Measurements from ENCODE around the gene MAEA.

MAEA gene

GRCh38 chr4:1368421-1369090, 78.9 kb downstream of the MAEA start:
- Histone ChIP-seq H3K9me3 (ENCODE audit: low read length) (no peaks in the 10 kb centered on the region), H3K9ac (ENCODE audit: low read length) (no peak overlapping the region), H3K4me1 (ENCODE audit: insufficient read depth, low read length, severe bottlenecking) (no peaks in the 10 kb centered on the region), H3K36me3 (ENCODE audit: insufficient read depth, low read length) (no peaks in the 10 kb centered on the region), H4K20me1 (ENCODE audit: insufficient read depth, low read length) (no peaks in the 10 kb centered on the region), H3K27ac (ENCODE audit: low read depth, low read length, poor library complexity, severe bottlenecking) (no peak overlapping the region), H2AFZ (ENCODE audit: low read length) (no peak overlapping the region), H3F3A (ENCODE audit: insufficient read depth, low read length) (no peaks in the 10 kb centered on the region), H3K79me2 (ENCODE audit: insufficient read depth, low read length) (no peaks in the 10 kb centered on the region), H3K27me3 (ENCODE audit: insufficient read depth, low read length) (no peaks in the 10 kb centered on the region), H3K9me2 (ENCODE audit: low read depth, low read length) (no peaks in the 10 kb centered on the region), H3K4me2 (ENCODE audit: low read length) (no peak overlapping the region), H3K4me3 (ENCODE audit: low read depth, low read length, poor library complexity, severe bottlenecking) (no peak overlapping the region)
- TF ChIP-seq EZH2 (IDR thresholded peaks at IDR 0.05; ENCODE audit: borderline replicate concordance, low read length) = no peak
- TF ChIP-seq, protein P1, sequence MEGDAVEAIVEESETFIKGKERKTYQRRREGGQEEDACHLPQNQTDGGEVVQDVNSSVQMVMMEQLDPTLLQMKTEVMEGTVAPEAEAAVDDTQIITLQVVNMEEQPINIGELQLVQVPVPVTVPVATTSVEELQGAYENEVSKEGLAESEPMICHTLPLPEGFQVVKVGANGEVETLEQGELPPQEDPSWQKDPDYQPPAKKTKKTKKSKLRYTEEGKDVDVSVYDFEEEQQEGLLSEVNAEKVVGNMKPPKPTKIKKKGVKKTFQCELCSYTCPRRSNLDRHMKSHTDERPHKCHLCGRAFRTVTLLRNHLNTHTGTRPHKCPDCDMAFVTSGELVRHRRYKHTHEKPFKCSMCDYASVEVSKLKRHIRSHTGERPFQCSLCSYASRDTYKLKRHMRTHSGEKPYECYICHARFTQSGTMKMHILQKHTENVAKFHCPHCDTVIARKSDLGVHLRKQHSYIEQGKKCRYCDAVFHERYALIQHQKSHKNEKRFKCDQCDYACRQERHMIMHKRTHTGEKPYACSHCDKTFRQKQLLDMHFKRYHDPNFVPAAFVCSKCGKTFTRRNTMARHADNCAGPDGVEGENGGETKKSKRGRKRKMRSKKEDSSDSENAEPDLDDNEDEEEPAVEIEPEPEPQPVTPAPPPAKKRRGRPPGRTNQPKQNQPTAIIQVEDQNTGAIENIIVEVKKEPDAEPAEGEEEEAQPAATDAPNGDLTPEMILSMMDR (IDR thresholded peaks at IDR 0.05; ENCODE audit: low read length) = no peak

GRCh38 chr4:1369091-1369450, 79.4 kb downstream of the MAEA start:
- Histone ChIP-seq H3K4me2 (ENCODE audit: low read length) (no peak overlapping the region), H2AFZ (ENCODE audit: low read length) (no peak overlapping the region), H3K27ac (ENCODE audit: low read depth, low read length, poor library complexity, severe bottlenecking) (no peak overlapping the region), H3K9me3 (ENCODE audit: low read length) (no peaks in the 10 kb centered on the region), H4K20me1 (ENCODE audit: insufficient read depth, low read length) (no peaks in the 10 kb centered on the region), H3K4me1 (ENCODE audit: insufficient read depth, low read length, severe bottlenecking) (no peaks in the 10 kb centered on the region), H3K9ac (ENCODE audit: low read length) (no peak overlapping the region), H3K27me3 (ENCODE audit: insufficient read depth, low read length) (no peaks in the 10 kb centered on the region), H3K36me3 (ENCODE audit: insufficient read depth, low read length) (no peaks in the 10 kb centered on the region), H3K9me2 (ENCODE audit: low read depth, low read length) (no peaks in the 10 kb centered on the region), H3K79me2 (ENCODE audit: insufficient read depth, low read length) (no peaks in the 10 kb centered on the region), H3F3A (ENCODE audit: insufficient read depth, low read length) (no peaks in the 10 kb centered on the region), H3K4me3 (ENCODE audit: low read depth, low read length, poor library complexity, severe bottlenecking) (no peak overlapping the region)
- TF ChIP-seq, protein P1 (IDR thresholded peaks at IDR 0.05; ENCODE audit: low read length) = no peak
- no peak for TF ChIP-seq EZH2 (IDR thresholded peaks at IDR 0.05; ENCODE audit: borderline replicate concordance, low read length)

DNA sequence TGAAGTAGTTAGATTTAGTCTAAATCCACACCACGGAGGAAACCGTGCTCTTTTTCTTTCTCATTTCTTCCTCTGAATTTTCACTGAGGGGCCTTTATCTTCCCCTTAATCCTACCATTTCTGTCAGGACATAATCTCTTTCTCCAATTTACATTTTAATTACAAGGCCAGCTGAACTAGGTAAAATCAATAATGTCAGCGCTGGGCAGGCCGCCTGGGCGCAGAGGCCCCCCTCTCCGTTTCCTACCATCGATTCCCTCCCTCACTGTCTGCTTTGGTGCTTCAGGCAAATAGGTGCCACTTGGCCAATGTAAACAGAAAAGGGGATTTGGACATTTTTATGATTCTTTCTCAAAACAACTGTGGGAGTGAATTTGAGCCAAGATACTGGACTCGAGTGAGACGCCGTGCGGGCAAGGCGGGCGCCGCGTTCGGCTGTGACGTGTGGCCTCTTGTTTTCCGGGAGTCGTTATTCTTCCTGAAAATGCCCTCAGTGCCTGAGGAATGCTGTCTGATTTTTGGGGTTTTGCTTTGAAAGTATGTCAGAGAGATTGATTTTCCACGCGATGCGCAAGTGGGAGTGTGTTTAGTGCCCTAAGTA, 79.9 kb downstream of the MAEA start:
- TF ChIP-seq, protein P1 (IDR thresholded peaks at IDR 0.05; ENCODE audit: low read length) = no peak
- TF ChIP-seq EZH2 (IDR thresholded peaks at IDR 0.05; ENCODE audit: borderline replicate concordance, low read length) = no peak
- H3K27ac ChIP-seq (ENCODE audit: low read depth, low read length, poor library complexity, severe bottlenecking) = no peak overlapping the region
- H3K27me3 ChIP-seq (ENCODE audit: insufficient read depth, low read length) = no peaks in the 10 kb centered on the region
- no peak overlapping the region for H2AFZ ChIP-seq (ENCODE audit: low read length)
- H3K4me1 ChIP-seq (ENCODE audit: insufficient read depth, low read length, severe bottlenecking) = no peaks in the 10 kb centered on the region
- H3K9ac ChIP-seq (ENCODE audit: low read length) = no peak overlapping the region
- H3K36me3 ChIP-seq (ENCODE audit: insufficient read depth, low read length) = no peaks in the 10 kb centered on the region
- no peak overlapping the region for H3K4me2 ChIP-seq (ENCODE audit: low read length)
- no peaks in the 10 kb centered on the region for H3K9me3 ChIP-seq (ENCODE audit: low read length)
- H4K20me1 ChIP-seq (ENCODE audit: insufficient read depth, low read length) = no peaks in the 10 kb centered on the region
- no peaks in the 10 kb centered on the region for H3K79me2 ChIP-seq (ENCODE audit: insufficient read depth, low read length)
- no peaks in the 10 kb centered on the region for H3K9me2 ChIP-seq (ENCODE audit: low read depth, low read length)
- no peaks in the 10 kb centered on the region for H3F3A ChIP-seq (ENCODE audit: insufficient read depth, low read length)
- H3K4me3 ChIP-seq (ENCODE audit: low read depth, low read length, poor library complexity, severe bottlenecking) = no peak overlapping the region

Data from OCI-LY1 (cell line).